NCI-H1105 treated with DMSO at 0.1 percent for 48 hours (cell line): ENCODE data around the gene ITGA2.

Source experiments
- DNase-seq: peaks from one replicate; lab custom pipeline; 2025; lab: John Stamatoyannopoulos, UW

The ITGA2 gene

DNA sequence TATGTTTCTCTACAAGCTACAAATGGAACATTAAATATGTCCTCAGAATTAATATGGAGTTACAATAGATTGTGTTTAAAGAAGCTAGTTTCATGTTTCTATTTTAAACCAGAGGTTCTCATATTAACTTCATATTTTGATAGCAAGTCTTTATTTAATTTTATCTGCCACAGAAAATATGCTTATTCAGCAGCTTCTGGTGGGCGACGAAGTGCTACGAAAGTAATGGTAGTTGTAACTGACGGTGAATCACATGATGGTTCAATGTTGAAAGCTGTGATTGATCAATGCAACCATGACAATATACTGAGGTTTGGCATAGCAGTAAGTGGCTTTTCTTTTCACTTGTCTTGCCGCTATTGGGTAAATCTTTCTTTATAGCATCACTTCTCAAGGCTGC is 66.2 kb downstream of the ITGA2 start:
- DNase-seq: no peak

DNA sequence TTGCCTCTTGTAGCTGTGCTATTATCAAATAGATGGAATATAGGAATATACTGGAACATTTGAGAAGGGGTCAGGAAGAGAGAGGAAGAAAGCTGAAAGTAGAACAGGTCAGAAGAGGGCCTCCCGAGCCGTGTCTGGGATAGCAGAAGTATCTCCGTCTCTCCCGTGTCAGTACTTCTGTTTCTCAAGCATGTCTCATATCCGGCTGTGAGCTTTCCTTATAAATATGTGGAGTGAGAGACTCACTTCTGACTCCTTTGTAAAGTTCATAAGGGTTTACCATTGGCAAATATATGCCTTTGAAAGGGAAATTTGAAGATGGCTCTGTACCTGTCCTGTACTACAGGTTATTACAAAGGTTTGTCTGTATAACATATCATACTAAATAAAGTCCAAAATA is 70.1 kb downstream of the ITGA2 start:
- DNase-seq: no peak

DNA sequence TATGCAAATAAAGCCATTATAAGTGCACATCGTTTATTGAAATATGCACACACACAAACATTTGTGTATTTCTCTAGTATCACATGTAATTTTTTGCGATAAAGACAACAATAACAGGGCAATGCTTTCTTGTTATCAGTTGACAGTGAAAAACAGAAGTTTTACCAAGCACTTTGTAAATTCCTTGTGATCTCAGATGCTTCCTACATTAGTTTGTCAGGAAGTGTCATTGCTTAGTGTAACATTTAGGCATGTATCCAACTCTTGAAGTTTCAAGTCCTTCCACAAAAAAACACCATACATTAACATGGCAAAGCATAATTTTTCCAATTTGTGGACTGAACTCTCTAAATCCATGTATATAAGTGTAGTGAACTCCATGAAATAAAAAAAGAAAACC is 74.0 kb downstream of the ITGA2 start:
- no peak for DNase-seq

DNA sequence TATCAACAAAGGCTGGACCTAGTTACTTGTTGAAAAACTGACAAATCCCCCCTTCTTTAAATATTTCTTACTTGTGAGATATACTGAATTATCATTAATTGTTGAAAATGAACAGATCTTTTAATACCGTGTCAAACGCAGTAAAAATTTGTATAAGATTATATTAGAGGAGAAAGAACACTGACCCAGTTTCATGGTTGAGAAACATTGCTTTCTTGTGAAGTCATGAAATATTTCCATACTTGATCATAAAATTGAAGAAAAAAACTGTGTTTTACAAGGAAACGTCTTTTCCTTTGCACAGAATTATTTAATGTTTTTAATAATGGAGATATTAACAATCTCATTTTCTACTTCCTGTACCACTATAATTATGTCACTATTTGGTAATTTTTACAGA is 74.6 kb downstream of the ITGA2 start:
- no peak for DNase-seq

DNA sequence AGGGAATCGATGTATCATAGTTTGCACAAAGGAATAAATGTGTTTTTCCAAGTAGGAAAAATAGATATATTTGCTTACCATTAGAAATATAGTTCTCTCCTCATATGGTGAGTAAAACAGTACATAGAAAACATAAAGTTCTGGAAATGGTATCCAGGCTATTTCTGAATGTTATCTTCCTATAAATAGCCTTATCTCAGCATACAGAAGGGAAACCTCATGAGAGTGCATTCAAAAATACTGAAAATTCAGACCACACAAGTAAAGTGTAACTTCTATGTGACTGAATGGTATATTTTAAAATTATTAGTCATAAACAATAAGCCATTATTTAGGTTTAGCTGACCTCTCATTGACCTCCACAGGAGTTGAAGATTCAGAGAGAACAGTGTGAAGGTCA is 76.9 kb downstream of the ITGA2 start:
- no peak for DNase-seq

DNA sequence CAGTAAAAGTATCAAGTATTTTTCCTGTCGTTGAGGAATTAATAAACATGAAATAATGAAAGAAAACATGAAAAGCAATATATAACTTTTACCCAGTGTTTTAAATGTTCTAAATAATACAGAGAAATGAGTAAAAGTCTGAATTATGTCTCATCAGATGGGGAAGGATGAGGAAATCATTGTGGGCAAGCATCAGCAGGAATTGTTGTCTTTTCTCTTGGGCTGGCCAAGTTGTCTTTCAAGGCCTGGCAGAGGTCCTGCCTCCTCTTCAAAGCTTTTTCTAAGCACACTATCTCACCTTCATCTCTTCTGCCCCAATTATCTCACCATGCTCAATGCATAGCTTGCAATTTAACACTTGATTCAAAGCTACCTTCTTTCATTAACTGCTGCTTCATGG is 78.5 kb downstream of the ITGA2 start:
- DNase-seq: no peak

DNA sequence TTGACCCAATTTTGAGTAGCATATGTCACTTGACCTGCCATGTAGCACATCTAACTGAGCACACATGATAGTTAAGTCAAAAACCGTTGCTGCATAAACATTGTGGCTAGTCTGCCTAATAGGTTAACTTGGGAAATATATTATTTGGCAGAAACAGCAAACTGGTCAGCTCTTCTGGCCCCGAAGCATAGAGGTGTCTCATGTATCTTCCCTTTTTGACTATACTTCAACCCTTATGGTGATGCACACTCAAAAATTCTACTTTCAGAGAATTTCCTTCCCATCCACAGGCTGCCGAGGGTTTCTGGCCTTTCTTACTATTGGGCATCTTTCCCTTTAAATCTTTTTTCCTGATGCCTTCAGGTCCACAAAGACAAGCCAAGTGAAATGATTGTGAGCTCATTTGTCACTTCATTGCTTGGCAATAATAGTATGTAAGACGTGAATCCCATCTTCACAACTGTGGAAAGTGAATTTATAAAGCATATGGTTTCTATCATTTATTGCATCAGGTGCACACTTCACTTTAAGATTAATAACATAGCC is 79.2 kb downstream of the ITGA2 start:
- DNase-seq: no peak

DNA sequence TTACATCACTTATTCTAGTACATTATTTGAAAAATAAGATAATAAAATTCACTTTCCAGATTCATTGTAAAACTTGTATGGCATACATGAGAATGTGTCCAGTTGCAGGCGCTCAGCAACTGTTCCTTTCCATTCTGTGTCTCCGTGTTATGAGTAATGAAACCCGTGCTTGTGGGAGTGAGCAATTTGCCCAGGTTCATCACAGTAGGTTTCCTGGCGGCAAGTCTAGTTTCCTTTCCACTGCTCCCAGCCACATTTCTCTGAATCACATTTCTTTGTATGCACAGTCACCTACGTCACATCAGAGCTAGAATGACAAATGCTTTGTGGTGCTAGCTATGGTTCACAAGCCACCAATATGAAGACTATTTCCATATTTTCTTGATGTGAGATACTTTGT is 80.5 kb downstream of the ITGA2 start:
- DNase-seq: no peak

DNA sequence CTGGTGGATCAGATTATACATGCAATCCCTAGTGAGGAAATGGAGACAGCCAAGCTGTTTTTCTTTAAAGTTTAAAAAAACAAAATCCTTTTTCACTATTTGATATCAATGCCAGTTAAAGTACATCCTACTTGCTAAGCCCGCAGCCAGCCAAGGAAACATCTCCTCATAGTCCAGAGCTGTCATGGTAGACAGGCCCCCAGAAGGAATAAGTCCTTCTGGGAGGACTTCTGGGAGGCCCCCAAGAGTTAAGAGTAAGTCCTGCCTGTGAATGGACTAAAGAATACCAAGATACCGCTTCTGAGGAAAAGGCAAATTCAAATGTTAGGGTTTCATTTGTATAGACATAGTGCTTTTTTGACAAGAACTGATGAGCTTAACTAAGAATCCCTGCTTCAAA is 82.1 kb downstream of the ITGA2 start:
- DNase-seq: no peak

DNA sequence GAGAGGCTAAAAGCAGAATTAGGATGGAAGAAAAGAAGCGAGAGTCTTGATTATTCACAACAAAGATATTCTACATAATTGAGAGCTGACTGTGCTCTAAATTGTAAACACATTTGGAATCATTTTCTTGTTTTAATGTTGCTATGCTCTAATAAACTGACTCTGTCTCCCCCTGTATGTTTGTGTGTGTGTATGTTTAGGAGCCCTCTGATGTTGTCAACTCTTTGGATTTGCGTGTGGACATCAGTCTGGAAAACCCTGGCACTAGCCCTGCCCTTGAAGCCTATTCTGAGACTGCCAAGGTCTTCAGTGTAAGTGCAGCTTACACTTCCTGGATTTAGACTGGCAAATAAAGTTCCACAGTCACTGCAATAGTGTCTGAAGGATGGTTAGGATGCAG is 82.6 kb downstream of the ITGA2 start:
- no peak for DNase-seq

DNA sequence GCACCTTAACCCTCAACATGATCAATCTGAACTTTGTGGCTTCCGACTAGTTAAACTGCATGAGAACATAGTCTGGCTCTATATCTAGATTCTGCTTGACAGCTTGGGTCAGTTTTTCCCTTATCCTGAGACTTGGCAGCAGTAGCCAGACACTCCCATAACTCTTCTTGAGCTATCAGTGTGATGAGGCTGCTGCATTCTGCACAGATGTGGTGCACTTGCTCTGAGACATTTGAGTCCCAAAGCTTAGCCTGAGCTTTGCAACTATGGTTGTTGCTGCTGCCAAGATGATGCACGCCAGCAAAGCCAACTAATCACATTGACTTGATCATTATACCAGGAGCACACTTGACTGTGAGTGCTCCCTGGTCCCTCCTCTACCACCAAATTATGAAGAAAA is 84.2 kb downstream of the ITGA2 start:
- no peak for DNase-seq

DNA sequence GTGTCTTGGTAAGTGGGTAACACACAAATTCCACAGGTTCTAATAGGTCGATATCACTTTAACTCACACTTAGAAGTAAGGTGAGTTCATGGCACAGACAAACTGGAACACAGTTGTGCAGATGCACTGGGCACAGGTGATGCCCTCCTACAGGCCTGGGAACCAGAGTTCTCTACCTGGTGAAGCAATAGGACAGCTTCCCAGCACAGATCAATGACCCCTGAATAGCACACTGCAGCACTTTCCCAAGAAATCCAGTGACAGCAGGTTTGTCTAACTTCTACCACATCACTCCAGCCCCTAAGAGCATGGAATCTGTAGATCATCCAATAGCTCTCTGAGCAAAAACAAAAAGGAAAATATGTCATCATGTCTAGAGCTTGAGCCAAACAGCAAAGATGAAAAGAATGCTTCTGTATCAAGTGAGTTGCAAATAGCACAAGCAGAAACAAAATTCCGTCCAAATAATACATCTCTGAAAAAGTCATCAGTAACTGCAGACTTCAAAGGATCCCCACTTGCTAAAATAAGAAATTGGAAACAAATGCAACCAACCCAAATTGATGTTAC is 86.9 kb downstream of the ITGA2 start:
- no peak for DNase-seq

DNA sequence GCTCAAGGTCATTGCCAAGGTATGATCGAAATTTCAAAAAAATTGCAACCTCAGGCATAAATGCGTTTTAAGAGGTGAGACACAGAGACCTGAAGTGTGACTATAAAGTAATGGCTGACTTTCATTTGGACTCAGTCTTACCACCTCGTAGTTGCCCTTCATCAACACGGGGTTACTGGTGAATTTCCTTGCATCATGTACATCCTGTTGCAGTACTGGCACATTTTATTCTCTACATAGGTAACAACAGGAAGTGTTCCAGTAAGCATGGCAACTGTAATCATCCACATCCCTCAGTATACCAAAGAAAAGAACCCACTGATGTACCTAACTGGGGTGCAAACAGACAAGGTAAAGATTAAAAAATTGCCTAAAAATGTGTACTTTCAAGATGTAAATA is 91.1 kb downstream of the ITGA2 start:
- no peak for DNase-seq

DNA sequence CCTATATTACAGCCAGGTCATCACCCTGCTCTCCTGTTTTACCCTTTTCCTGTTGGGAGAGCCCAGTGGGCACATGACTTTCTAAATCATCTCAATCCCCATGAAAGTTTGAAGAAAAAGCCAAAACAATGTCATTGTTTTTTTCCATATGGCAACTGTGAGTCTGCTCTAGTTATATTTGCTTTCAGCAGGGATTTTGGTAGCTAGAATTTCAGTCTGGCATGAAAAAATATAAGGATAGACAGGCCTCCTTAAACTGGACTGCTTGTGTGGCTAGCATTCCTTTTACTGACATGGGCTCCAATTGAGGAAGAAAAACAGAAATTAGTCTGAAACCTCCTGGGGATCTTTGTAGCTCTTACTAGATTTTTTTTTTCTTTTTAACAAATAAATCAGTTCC is 94.8 kb downstream of the ITGA2 start:
- DNase-seq: no peak

DNA sequence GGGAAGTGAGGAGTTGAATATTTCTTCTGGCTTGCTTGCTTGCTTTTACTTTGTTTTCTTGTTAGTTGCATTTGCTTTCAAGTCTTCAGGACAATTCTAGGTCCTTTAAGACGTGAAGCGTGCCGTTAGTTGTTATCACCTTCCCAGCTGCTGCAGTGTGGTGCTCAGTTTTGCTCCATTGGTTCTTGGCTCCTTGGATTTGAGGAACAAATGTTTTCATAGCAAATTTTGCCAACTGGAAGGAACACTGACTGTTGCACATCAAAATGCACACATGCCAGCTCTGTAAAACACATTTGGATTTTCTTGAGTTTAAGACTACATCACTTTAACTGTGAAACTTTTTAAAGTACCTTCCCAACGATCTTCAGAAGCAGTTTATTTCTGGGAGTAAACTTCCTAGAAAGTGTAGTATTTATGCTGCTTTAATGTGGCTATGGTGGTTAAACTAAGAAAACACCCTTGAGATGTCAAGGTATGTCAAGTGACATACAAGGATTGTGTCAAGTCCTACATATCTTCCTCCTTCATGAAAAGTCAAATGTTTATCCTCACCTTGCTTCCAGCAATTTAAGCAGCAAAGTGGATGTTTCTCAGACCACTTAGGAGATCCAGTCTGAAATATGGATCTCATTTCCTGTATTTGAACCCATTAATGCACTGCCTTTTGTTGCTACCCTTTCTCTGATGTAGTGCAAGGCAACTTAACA is 95.5 kb downstream of the ITGA2 start:
- no peak for DNase-seq

DNA sequence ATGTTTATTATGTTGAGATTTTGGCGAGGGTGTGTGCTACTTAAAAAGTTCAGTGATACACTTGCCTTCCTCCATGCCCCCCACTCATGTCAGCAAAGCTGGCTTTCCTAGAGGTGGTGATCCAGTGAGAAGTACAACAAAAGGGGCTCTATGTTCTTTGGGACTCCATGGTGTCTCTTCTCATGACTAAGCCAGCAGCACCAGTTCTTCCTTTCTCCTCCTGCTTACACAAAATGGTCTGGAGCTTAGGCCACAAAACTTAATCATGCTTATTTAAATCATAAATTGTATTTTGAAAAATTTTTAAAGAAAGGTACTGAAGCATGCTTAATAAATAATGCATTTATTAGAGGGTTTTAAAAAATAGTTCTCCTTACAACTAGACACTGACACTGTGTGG is 98.0 kb downstream of the ITGA2 start:
- DNase-seq: no peak

DNA sequence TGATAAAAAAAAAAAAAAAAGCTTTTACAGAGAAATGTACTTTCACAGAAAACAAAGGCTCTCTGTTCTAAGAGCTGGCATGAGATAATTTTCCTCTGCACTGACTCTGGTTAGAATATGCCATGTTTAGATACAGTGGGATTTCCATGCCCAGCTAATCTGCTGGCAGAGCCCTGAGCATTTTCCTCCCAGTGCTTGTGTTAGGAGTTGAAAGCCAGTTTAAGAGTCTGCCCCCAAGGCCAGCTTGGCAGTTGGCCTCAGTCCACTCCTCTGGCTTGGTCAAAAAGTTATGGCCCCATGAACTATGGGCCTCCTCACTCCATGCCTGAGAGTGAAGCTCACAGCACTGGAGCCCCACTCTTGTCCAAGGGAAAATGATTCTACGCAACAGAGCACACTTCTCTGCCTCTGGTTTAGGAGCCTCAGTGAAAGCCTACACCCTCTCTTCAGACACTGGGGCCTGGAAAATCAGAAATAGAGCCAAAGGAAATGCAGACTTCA is 98.5 kb downstream of the ITGA2 start:
- DNase-seq: no peak

DNA sequence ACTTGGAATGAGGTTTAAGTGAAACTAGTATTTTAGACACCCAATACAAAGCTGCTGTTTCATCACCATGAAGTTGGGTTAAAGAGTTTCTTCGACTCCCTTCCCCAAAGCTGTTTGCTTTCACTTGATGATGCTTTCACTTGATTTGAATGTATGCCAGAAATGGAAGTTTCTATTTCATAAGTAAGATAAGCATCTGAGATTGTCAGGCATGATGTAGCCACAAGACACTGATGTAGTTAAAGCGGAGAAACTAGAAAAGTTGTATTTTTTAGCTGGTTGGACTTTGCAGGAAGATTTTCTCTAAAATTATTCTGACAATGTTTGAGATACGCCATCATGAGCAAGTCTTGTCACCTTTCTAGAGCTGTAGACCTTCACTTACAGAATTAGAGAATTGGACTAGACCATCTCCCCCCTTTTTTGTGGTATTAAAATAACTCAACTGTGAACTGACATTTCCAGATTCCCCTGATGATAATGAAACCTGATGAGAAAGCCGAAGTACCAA is 100.4 kb downstream of the ITGA2 start:
- no peak for DNase-seq

DNA sequence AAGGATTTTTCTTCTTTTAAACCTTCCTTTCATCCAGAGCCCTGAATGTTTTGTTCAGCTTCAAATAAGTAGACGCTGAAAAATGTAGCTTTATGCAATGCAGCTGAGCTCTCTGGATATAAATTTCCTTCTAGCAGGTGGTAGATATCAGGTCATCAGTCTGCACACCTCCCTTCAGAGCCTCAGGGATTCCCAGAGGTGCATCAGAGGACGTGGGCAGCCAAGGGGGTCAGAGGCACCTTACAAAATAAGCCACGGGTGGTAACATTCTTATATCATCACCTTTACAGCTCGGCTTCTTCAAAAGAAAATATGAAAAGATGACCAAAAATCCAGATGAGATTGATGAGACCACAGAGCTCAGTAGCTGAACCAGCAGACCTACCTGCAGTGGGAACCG is 101.1 kb downstream of the ITGA2 start:
- DNase-seq: no peak

DNA sequence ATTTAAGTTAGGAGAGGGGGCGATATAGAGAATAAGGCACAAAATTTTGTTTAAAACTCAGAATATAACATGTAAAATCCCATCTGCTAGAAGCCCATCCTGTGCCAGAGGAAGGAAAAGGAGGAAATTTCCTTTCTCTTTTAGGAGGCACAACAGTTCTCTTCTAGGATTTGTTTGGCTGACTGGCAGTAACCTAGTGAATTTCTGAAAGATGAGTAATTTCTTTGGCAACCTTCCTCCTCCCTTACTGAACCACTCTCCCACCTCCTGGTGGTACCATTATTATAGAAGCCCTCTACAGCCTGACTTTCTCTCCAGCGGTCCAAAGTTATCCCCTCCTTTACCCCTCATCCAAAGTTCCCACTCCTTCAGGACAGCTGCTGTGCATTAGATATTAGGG is 102.1 kb downstream of the ITGA2 start:
- DNase-seq: no peak

DNA sequence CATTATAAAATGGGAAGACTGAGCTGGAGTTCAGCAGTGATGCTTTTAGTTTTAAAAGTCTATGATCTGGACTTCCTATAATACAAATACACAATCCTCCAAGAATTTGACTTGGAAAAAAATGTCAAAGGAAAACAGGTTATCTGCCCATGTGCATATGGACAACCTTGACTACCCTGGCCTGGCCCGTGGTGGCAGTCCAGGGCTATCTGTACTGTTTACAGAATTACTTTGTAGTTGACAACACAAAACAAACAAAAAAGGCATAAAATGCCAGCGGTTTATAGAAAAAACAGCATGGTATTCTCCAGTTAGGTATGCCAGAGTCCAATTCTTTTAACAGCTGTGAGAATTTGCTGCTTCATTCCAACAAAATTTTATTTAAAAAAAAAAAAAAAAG is 103.1 kb downstream of the ITGA2 start:
- no peak for DNase-seq

DNA sequence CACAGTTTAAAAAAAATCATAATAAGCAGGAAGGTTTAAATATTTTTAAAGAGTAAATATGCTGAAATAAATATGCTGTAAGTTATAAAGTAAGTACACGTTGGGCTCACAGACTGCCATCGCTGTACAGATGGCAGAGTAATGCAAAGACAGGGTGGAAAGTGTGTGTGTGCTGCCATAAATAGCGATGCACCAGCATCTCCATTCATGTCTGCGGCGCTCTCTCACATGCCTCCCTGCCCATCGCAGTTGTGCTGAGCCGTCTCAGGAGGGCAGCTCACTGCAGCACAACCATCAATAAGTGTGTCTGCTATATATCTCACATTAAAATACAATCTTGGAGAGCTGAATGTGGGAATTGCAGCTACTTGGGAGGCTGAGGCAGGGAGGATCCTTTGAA is 106.1 kb downstream of the ITGA2 start:
- DNase-seq: no peak

DNA sequence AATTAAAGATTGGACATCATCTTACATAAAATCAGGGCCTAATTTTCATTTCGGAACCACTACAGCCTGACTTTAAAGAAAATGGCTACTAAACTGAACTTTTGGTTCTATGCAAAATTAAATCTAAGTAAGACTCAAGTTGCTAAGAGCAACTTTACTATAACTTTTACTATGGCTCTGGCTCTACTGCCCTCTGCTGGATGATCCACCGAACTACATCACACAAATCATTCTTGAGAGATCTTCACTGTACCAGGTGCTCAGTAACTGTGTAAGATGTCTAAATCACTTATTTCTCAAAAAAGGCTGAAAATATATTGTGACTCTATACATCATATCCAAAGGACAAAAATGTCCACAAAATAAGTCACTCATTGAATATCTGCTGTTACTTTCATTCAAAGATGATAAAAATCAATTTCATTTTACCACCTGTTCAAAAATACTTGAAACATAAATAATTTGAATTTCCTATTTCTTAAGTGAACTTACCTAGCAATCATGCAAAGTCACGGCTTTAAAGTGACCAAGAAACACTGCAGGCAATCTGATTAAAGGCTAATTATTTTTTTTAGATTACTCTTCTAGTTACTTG is 106.9 kb downstream of the ITGA2 start:
- DNase-seq: peak; percentile 14
